GM12874 (cell line): ENCODE measurements around the gene PASK.

Experiments
- CTCF ChIP-seq: IDR thresholded peaks from 2 replicates; pipeline ENCODE4 v1.5.1; 2011; ENCODE audit warnings: low read depth, mild to moderate bottlenecking, control low read depth, low read length, moderate library complexity; ENCODE audit not compliant: insufficient read depth

Gene PASK

DNA sequence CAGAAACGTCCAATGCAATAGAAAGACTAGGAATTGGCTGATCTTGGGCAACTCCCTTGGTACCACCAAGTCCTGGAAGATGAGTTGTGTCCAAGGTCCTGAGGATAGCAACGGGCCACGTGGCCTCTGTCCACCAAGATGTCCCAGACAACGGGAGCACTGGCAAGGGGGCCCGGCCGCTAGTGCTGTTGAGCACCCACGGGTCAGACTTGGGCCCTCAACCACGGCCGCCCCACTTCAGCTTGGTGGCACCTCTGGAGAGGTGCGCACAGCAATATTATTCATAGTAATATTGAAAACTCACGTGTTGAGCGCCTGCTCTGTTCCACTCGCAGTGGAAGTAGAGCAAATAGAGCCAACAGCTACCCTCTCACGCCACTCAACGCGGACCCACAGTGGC lies 19.0 kb downstream of the PASK start:
- no peak for TF ChIP-seq CTCF

DNA sequence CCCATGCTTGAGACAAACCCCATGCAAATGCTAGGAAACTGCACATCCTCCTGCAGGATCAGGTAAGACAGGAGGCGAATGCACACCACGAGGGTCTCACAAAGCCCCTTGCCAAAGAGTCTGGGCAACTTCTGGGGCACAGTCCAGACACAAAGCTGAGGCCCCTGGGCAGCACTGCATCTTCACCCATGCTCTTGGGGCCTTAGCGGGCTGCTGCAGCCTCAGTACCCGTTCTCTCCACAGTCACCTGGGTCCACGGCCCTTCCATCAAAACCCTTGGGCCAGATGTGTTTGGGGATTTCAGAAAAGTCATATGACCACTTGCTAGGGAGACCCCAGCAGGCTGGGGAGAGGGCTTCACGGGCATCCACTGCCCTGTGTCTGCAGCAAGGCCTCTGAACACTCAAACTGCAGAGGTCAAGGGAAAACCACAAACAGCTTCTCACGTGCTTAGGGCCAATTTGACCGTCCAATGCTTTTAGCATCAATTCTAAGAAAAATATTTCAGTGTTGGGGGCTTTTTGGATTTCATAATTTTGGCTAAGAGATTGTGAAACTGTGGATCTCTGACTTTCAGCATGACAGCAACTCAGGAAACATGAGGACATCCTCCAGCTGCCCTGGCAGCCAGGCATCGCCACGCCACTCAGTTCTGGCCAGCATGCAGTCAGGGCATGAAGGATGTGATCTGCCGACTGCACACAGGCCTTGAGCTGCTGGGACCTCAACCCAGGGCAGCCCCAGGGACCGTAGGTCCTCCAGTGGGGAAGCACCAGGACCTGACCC lies 20.0 kb downstream of the PASK start:
- TF ChIP-seq CTCF: no peak

GRCh38 chr2:241128266-241128665 lies 21.0 kb downstream of the PASK start:
- TF ChIP-seq CTCF: no peak

- no peak for TF ChIP-seq CTCF
Observed at GRCh38 chr2:241126771-241127202, 22.5 kb downstream of the PASK start.

- TF ChIP-seq CTCF: no peak
Observed at GRCh38 chr2:241126201-241126611, 23.1 kb downstream of the PASK start.

- TF ChIP-seq CTCF: no peak
Observed at GRCh38 chr2:241125626-241126025, 23.6 kb downstream of the PASK start.

- no peak for TF ChIP-seq CTCF
Observed at GRCh38 chr2:241123816-241124536, 25.3 kb downstream of the PASK start.
